Liver (tissue), 9 donors: ENCODE results near the gene SCP2. TPM values are rescaled to one million over a fixed set of nuclear protein-coding genes. Genes with fewer than 3 reads are reported as not detected.

Source experiments
- DNase-seq: peaks from one replicate; pipeline ENCODE4 v3.0.0-alpha.2; 2017; ENCODE audit warnings: low spot score
- H3K27ac ChIP-seq, 2 donors: one replicate each; pipeline ENCODE4 v1.7.0; 2013; ENCODE audit warnings: inconsistent platforms in 2 of 2, low read length in 2 of 2, control low read depth in 1 of 2, low read depth in 1 of 2, mild to moderate bottlenecking in 1 of 2
- H3K27me3 ChIP-seq, 4 donors: one replicate each; pipeline versions ENCODE4 v1.6.1 to v1.7.0; 2013; ENCODE audit warnings: low read length in 3 of 4, inconsistent platforms in 1 of 4, mild to moderate bottlenecking in 1 of 4, moderate library complexity in 1 of 4; ENCODE audit not compliant: control insufficient read depth in 4 of 4, insufficient read depth in 4 of 4
- H3K36me3 ChIP-seq, 4 donors: one replicate each; pipeline versions ENCODE4 v1.6.1 to v1.7.0; 2013; ENCODE audit warnings: low read length in 3 of 4, mild to moderate bottlenecking in 3 of 4, low read depth in 1 of 4, moderate library complexity in 1 of 4; ENCODE audit not compliant: control insufficient read depth in 4 of 4, insufficient read depth in 3 of 4
- H3K4me1 ChIP-seq, 4 donors: one replicate each; pipeline versions ENCODE4 v1.6.1 to v1.7.0; 2013; ENCODE audit warnings: low read length in 3 of 4, mild to moderate bottlenecking in 3 of 4, moderate library complexity in 1 of 4; ENCODE audit not compliant: control insufficient read depth in 4 of 4, insufficient read depth in 4 of 4
- H3K4me3 ChIP-seq, 3 donors: one replicate each; pipeline versions ENCODE4 v1.6.1 to v1.7.0; 2013; ENCODE audit warnings: low read length in 3 of 3, control low read depth in 1 of 3, low read depth in 1 of 3, mild to moderate bottlenecking in 1 of 3
- H3K9ac ChIP-seq, 2 donors: one replicate each; pipeline ENCODE4 v1.7.0; 2013; ENCODE audit warnings: low read length in 2 of 2, mild to moderate bottlenecking in 2 of 2, moderate library complexity in 2 of 2, control low read depth in 1 of 2, low read depth in 1 of 2
- H3K9me3 ChIP-seq, 4 donors: one replicate each; pipeline versions ENCODE4 v1.6.1 to v1.7.0; 2013; ENCODE audit warnings: low read length in 3 of 4; ENCODE audit not compliant: control insufficient read depth in 4 of 4
- EGR1 ChIP-seq, 2 donors: IDR thresholded peaks; 2 replicates each; pipeline ENCODE4 v1.6.1; 2016 to 2018; ENCODE audit warnings: antibody characterized with exemption in 2 of 2, low read depth in 2 of 2
- FOXA1 ChIP-seq: IDR thresholded peaks from 2 replicates; pipeline ENCODE4 v1.6.1; 2016; ENCODE audit warnings: antibody characterized with exemption
- FOXA2 ChIP-seq: IDR thresholded peaks from 2 replicates; pipeline ENCODE4 v1.6.1; 2016; ENCODE audit warnings: antibody characterized with exemption
- GABPA ChIP-seq, 2 donors: IDR thresholded peaks in 1 of 2; conservative IDR thresholded peaks in 1 of 2; 2 replicates each; pipeline ENCODE4 v1.6.1; 2016; ENCODE audit warnings: antibody characterized with exemption in 2 of 2, mild to moderate bottlenecking in 1 of 2, moderate library complexity in 1 of 2
- HNF4A ChIP-seq, 2 donors: conservative IDR thresholded peaks; 2 replicates each; pipeline ENCODE4 v1.6.1; 2016; ENCODE audit warnings: antibody characterized with exemption in 2 of 2, mild to moderate bottlenecking in 2 of 2
- HNF4G ChIP-seq: IDR thresholded peaks from 2 replicates; pipeline ENCODE4 v1.6.1; 2016; ENCODE audit warnings: antibody characterized with exemption
- JUND ChIP-seq, 2 donors: IDR thresholded peaks; 2 replicates each; pipeline ENCODE4 v1.6.1; 2016; ENCODE audit warnings: antibody characterized with exemption in 2 of 2
- NR2F2 ChIP-seq: IDR thresholded peaks from 2 replicates; pipeline ENCODE4 v1.6.1; 2016; ENCODE audit warnings: antibody characterized with exemption
- RAD21 ChIP-seq, 2 donors: IDR thresholded peaks; 2 replicates each; pipeline ENCODE4 v1.6.1; 2016; ENCODE audit warnings: antibody characterized with exemption in 2 of 2, mild to moderate bottlenecking in 2 of 2
- RXRA ChIP-seq, 2 donors: IDR thresholded peaks; 2 replicates each; pipeline ENCODE4 v1.6.1; 2017 to 2018; ENCODE audit warnings: antibody characterized with exemption in 2 of 2, mild to moderate bottlenecking in 1 of 2
- SP1 ChIP-seq: IDR thresholded peaks from 2 replicates; pipeline ENCODE4 v1.6.1; 2018; ENCODE audit warnings: antibody characterized with exemption, mild to moderate bottlenecking
- TAF1 ChIP-seq: conservative IDR thresholded peaks from 2 replicates; pipeline ENCODE4 v1.6.1; 2016; ENCODE audit warnings: antibody characterized with exemption, mild to moderate bottlenecking
- YY1 ChIP-seq: IDR thresholded peaks from 2 replicates; pipeline ENCODE4 v1.6.1; 2016; ENCODE audit warnings: antibody characterized with exemption, mild to moderate bottlenecking
- WGBS: extraction: QIAGEN DNeasy Blood & Tissue Kit; methylation state at CpG from one replicate; pipeline ENCODE4 v1.1.7; 2013; 5-methylcytosine and 5-hydroxymethylcytosine counted together
- polyA plus RNA-seq, 2 donors: library from polyadenylated mRNA; stranded (reverse) in 1 of 2; unstranded in 1 of 2; fragments of 200-250 nt in 1 of 2; fragments of >200 nt in 1 of 2; fragmentation: Nextera tagmentation in 1 of 2; extraction: Ambion mirVana in 1 of 2; gene quantifications; one replicate each; pipeline versions ENCODE4 v1.2.1 to v1.2.3, GENCODE V29; 2013 to 2015
- total RNA-seq, 2 donors: library from RNA; depleted of rRNA; stranded (reverse); fragments of >200 nt; gene quantifications; one replicate each; pipeline ENCODE4 v1.2.3, GENCODE V29; 2014
- TF ChIP-seq, protein P1 (sequence below): IDR thresholded peaks from 2 replicates; pipeline ENCODE4 v1.6.1; 2016; ENCODE audit warnings: antibody characterized with exemption
- TF ChIP-seq, protein P2 (sequence below): IDR thresholded peaks from 2 replicates; pipeline ENCODE4 v1.6.1; 2016; ENCODE audit warnings: antibody characterized with exemption
- TF ChIP-seq, protein P3 (sequence below): IDR thresholded peaks from 2 replicates; pipeline ENCODE4 v1.6.1; 2016; ENCODE audit warnings: antibody characterized with exemption
- TF ChIP-seq, protein P4 (sequence below): IDR thresholded peaks from 2 replicates; pipeline ENCODE4 v1.6.1; 2016; ENCODE audit warnings: antibody characterized with exemption, mild to moderate bottlenecking
- TF ChIP-seq, protein P5 (sequence below): fragments of 150-350 bp; IDR thresholded peaks from 2 replicates; pipeline ENCODE4 v1.5.1; 2017; ENCODE audit warnings: improper control_type of control experiment, low read depth, low read length; ENCODE audit not compliant: missing input control
- donor health status: healthy.
- donor health status: healthy.
- donor health status: healthy.
- donor health status: healthy.
- donor health status: healthy.

Gene SCP2
- total and polyA plus RNA-seq, 4 donors: 122 to 811 (median 529) TPM

DNA sequence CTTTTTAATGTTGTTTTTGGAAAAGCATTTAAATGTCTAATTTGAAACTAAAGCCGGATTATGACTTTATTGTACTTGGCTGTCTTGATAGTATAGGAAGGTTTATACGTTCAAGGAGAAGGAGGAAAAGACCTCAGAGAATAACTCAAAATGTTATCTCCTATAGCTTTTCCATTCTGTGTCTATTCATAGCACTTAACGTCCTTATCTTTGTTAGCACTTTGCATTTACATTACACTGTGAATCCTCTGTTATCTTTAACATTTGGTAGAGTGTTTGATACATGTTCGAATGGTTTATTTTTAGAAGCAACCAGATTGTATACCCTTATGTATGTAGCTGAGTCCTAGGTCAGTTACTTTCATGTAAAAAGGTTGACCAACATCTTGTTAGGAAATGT is 84.1 kb downstream of the SCP2 start:
- no peaks in the 10 kb centered on the region for H3K27me3 ChIP-seq
- H3K27ac ChIP-seq: no peak overlapping the region
- TF ChIP-seq FOXA2: no peak
- TF ChIP-seq FOXA1: no peak
- TF ChIP-seq NR2F2: no peak
- TF ChIP-seq HNF4A (conservative IDR thresholded peaks at IDR 0.05): no peak
- no peak for TF ChIP-seq RXRA (IDR thresholded peaks at IDR 0.05)
- no peak for TF ChIP-seq GABPA (IDR thresholded peaks at IDR 0.05 in 1 of 2, conservative IDR thresholded peaks at IDR 0.05 in 1 of 2)
- DNase-seq: no peak
- 67% methylated on average over 4 of the region's 4 CpGs for WGBS
- H3K9ac ChIP-seq: no peak overlapping the region
- H3K9me3 ChIP-seq: no peaks in the 10 kb centered on the region
- peaks cover 0 to 13% (median 2%) of the 10 kb centered on the region in 4 donors for H3K36me3 ChIP-seq
- H3K4me3 ChIP-seq: no peak overlapping the region
- peaks cover 0 to 13% (median 4%) of the 10 kb centered on the region in 4 donors for H3K4me1 ChIP-seq

DNA sequence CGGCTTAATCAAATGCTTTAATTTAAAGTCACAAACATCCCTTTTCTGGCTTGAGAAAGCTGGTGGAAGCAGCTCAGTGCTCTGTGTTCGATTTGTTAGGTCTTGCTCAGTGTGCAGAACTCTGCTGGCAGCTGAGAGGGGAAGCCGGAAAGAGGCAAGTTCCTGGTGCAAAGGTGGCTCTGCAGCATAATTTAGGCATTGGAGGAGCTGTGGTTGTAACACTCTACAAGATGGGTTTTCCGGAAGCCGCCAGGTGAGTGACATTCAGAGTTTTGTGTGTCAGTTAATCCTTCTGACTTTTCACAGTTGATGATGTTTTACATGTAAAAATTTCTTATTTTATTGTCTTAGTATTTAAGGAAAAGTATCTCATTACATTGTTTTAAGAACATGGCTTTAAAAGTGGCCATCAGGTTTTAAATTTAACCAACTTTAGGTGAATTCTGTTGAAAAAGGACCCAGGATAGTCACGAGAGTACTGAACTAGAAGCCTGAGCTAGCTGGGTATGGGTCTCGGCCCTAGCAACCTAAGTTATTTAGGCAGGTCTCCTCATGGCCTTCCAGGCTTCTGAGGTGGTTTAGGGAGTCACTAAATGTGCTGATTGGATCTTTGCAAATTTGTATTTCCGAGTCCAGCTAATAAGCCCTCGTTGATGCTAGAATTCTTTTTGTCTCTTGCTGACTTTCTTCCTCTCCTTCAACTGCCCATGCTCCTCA is 87.9 kb downstream of the SCP2 start:
- peaks cover 0 to 13% (median 5%) of the 10 kb centered on the region in 4 donors for H3K4me1 ChIP-seq
- peaks cover 3 to 38% (median 19%) of the 10 kb centered on the region in 4 donors for H3K36me3 ChIP-seq
- WGBS: 33% methylated on average over 9 of the region's 9 CpGs

More for the DNA sequence above, 87.9 kb downstream of the SCP2 start:
- H3K27me3 ChIP-seq: no peaks in the 10 kb centered on the region
- H3K9me3 ChIP-seq: no peaks in the 10 kb centered on the region
- peak; percentile 45 to 67 for TF ChIP-seq RXRA (IDR thresholded peaks at IDR 0.05)
- TF ChIP-seq, protein P1, sequence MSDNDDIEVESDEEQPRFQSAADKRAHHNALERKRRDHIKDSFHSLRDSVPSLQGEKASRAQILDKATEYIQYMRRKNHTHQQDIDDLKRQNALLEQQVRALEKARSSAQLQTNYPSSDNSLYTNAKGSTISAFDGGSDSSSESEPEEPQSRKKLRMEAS: peak; percentile 96
- TF ChIP-seq, protein P2, sequence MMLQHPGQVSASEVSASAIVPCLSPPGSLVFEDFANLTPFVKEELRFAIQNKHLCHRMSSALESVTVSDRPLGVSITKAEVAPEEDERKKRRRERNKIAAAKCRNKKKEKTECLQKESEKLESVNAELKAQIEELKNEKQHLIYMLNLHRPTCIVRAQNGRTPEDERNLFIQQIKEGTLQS: no peak
- TF ChIP-seq RAD21 (IDR thresholded peaks at IDR 0.05): peak; percentile 55 to 67
- TF ChIP-seq, protein P3, sequence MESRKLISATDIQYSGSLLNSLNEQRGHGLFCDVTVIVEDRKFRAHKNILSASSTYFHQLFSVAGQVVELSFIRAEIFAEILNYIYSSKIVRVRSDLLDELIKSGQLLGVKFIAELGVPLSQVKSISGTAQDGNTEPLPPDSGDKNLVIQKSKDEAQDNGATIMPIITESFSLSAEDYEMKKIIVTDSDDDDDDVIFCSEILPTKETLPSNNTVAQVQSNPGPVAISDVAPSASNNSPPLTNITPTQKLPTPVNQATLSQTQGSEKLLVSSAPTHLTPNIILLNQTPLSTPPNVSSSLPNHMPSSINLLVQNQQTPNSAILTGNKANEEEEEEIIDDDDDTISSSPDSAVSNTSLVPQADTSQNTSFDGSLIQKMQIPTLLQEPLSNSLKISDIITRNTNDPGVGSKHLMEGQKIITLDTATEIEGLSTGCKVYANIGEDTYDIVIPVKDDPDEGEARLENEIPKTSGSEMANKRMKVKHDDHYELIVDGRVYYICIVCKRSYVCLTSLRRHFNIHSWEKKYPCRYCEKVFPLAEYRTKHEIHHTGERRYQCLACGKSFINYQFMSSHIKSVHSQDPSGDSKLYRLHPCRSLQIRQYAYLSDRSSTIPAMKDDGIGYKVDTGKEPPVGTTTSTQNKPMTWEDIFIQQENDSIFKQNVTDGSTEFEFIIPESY: peak; percentile 49
- TF ChIP-seq EGR1 (IDR thresholded peaks at IDR 0.05; ENCODE audit: low read depth in 2 of 2): peak in 1 of 2 donors; percentile 65
- TF ChIP-seq SP1: peak; percentile 79
- peak; percentile 40 to 85 for TF ChIP-seq GABPA (IDR thresholded peaks at IDR 0.05 in 1 of 2, conservative IDR thresholded peaks at IDR 0.05 in 1 of 2)
- TF ChIP-seq, protein P4, sequence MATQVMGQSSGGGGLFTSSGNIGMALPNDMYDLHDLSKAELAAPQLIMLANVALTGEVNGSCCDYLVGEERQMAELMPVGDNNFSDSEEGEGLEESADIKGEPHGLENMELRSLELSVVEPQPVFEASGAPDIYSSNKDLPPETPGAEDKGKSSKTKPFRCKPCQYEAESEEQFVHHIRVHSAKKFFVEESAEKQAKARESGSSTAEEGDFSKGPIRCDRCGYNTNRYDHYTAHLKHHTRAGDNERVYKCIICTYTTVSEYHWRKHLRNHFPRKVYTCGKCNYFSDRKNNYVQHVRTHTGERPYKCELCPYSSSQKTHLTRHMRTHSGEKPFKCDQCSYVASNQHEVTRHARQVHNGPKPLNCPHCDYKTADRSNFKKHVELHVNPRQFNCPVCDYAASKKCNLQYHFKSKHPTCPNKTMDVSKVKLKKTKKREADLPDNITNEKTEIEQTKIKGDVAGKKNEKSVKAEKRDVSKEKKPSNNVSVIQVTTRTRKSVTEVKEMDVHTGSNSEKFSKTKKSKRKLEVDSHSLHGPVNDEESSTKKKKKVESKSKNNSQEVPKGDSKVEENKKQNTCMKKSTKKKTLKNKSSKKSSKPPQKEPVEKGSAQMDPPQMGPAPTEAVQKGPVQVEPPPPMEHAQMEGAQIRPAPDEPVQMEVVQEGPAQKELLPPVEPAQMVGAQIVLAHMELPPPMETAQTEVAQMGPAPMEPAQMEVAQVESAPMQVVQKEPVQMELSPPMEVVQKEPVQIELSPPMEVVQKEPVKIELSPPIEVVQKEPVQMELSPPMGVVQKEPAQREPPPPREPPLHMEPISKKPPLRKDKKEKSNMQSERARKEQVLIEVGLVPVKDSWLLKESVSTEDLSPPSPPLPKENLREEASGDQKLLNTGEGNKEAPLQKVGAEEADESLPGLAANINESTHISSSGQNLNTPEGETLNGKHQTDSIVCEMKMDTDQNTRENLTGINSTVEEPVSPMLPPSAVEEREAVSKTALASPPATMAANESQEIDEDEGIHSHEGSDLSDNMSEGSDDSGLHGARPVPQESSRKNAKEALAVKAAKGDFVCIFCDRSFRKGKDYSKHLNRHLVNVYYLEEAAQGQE: peak; percentile 27
- peak; percentile 84 for TF ChIP-seq YY1
- TF ChIP-seq FOXA1: no peak
- TF ChIP-seq NR2F2: peak; percentile 61
- TF ChIP-seq HNF4A (conservative IDR thresholded peaks at IDR 0.05): peak; percentile 82 to 85
- TF ChIP-seq, protein P5, sequence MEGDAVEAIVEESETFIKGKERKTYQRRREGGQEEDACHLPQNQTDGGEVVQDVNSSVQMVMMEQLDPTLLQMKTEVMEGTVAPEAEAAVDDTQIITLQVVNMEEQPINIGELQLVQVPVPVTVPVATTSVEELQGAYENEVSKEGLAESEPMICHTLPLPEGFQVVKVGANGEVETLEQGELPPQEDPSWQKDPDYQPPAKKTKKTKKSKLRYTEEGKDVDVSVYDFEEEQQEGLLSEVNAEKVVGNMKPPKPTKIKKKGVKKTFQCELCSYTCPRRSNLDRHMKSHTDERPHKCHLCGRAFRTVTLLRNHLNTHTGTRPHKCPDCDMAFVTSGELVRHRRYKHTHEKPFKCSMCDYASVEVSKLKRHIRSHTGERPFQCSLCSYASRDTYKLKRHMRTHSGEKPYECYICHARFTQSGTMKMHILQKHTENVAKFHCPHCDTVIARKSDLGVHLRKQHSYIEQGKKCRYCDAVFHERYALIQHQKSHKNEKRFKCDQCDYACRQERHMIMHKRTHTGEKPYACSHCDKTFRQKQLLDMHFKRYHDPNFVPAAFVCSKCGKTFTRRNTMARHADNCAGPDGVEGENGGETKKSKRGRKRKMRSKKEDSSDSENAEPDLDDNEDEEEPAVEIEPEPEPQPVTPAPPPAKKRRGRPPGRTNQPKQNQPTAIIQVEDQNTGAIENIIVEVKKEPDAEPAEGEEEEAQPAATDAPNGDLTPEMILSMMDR: no peak
- no peak for TF ChIP-seq FOXA2
- TF ChIP-seq JUND (IDR thresholded peaks at IDR 0.05): peak in 1 of 2 donors; percentile 53
- TF ChIP-seq HNF4G: peak; percentile 85
- TF ChIP-seq TAF1: peak; percentile 28
- H3K4me3 ChIP-seq: peak overlapping the region; percentile 27 to 79 (median 51)
- DNase-seq: peak; percentile 61
- peak overlapping the region; percentile 13 to 74 for H3K9ac ChIP-seq
- H3K27ac ChIP-seq: no peak overlapping the region
